ENCODE results near the gene ARHGAP45. TPM values are rescaled to one million over a fixed set of nuclear protein-coding genes. Genes with fewer than 3 reads are reported as not detected.

ARHGAP45 gene
- polyA plus RNA-seq, 3 donors, result 8.5 to 15.7 (median 15.4) TPM

- no peak for DNase-seq (ENCODE audit: extremely low read depth in 1 of 11, low read depth in 9 of 11, low spot score in 4 of 11)
Measured at GRCh38 chr19:1134431-1134830, 67.5 kb downstream of the ARHGAP45 start.

- no peak for DNase-seq (ENCODE audit: extremely low read depth in 1 of 11, low read depth in 9 of 11, low spot score in 4 of 11)
Measured at GRCh38 chr19:1135454-1135853, 68.5 kb downstream of the ARHGAP45 start.

- DNase-seq (ENCODE audit: extremely low read depth in 1 of 11, low read depth in 9 of 11, low spot score in 4 of 11), result no peak
Measured at GRCh38 chr19:1136201-1136600, 69.2 kb downstream of the ARHGAP45 start.

Other genes with a start within 250 kb of the ARHGAP45 start
- 10 to 100 TPM in 2 of 3 donors, 1 to 10 TPM in 1; 8.2 to 19.3 (median 15.8) TPM for gene PLPPR3, start 245.2 kb upstream of the ARHGAP45 start, polyA plus RNA-seq (ENCODE audit: insufficient read length in 3 of 3)
- gene AZU1, start 239.3 kb upstream of the ARHGAP45 start, polyA plus RNA-seq (ENCODE audit: insufficient read length in 3 of 3), result 1 to 10 TPM; 1.4 to 1.9 (median 1.9) TPM
- gene PRTN3, start 226.2 kb upstream of the ARHGAP45 start, polyA plus RNA-seq (ENCODE audit: insufficient read length in 3 of 3), result 1 to 10 TPM in 2 of 3 donors, under 1 TPM in 1; 0.81 to 2.4 (median 1.6) TPM
- under 1 TPM; 0.33 to 0.98 (median 0.34) TPM for gene ELANE, start 214.9 kb upstream of the ARHGAP45 start, polyA plus RNA-seq (ENCODE audit: insufficient read length in 3 of 3)
- 1 to 10 TPM; 1.9 to 4.9 (median 3.9) TPM for gene CFD, start 207.5 kb upstream of the ARHGAP45 start, polyA plus RNA-seq (ENCODE audit: insufficient read length in 3 of 3)
- gene MED16, start 174.0 kb upstream of the ARHGAP45 start, polyA plus RNA-seq (ENCODE audit: insufficient read length in 3 of 3), result 10 to 100 TPM; 40.3 to 68.6 (median 58.3) TPM
- not detected for gene RNU6-9, start 173.7 kb upstream of the ARHGAP45 start, polyA plus RNA-seq (ENCODE audit: insufficient read length in 3 of 3)
- gene R3HDM4, start 153.9 kb upstream of the ARHGAP45 start, polyA plus RNA-seq (ENCODE audit: insufficient read length in 3 of 3), result 10 to 100 TPM; 33.7 to 55.0 (median 49.0) TPM
- 1 to 10 TPM in 2 of 3 donors, under 1 TPM in 1; 0.34 to 1.2 (median 1.1) TPM for gene KISS1R, start 149.8 kb upstream of the ARHGAP45 start, polyA plus RNA-seq (ENCODE audit: insufficient read length in 3 of 3)
- gene ARID3A, start 141.1 kb upstream of the ARHGAP45 start, polyA plus RNA-seq (ENCODE audit: insufficient read length in 3 of 3), result 10 to 100 TPM; 19.9 to 37.0 (median 28.3) TPM
- gene WDR18, start 82.8 kb upstream of the ARHGAP45 start, polyA plus RNA-seq (ENCODE audit: insufficient read length in 3 of 3), result 10 to 100 TPM; 30.6 to 72.6 (median 54.1) TPM
- gene GRIN3B, start 66.7 kb upstream of the ARHGAP45 start, polyA plus RNA-seq (ENCODE audit: insufficient read length in 3 of 3), result 1 to 10 TPM in 2 of 3 donors, under 1 TPM in 1; 0.37 to 2.0 (median 1.2) TPM
- gene TMEM259, start 46.0 kb upstream of the ARHGAP45 start, polyA plus RNA-seq (ENCODE audit: insufficient read length in 3 of 3), result 100 to 1,000 TPM in 2 of 3 donors, 10 to 100 TPM in 1; 92.3 to 145 (median 126) TPM
- not detected for gene RNU6-2, start 45.6 kb upstream of the ARHGAP45 start, polyA plus RNA-seq (ENCODE audit: insufficient read length in 3 of 3)
- 100 to 1,000 TPM; 163 to 196 (median 180) TPM for gene CNN2, start 40.6 kb upstream of the ARHGAP45 start, polyA plus RNA-seq (ENCODE audit: insufficient read length in 3 of 3)
- gene ABCA7, start 27.1 kb upstream of the ARHGAP45 start, polyA plus RNA-seq (ENCODE audit: insufficient read length in 3 of 3), result 10 to 100 TPM in 1 of 3 donors, 1 to 10 TPM in 2; 7.2 to 10.1 (median 8.2) TPM
- gene POLR2E, start 28.2 kb downstream of the ARHGAP45 start, polyA plus RNA-seq (ENCODE audit: insufficient read length in 3 of 3), result 100 to 1,000 TPM; 120 to 167 (median 144) TPM
- gene GPX4, start 36.8 kb downstream of the ARHGAP45 start, polyA plus RNA-seq (ENCODE audit: insufficient read length in 3 of 3), result 100 to 1,000 TPM; 237 to 269 (median 243) TPM
- gene SBNO2, start 107.1 kb downstream of the ARHGAP45 start, polyA plus RNA-seq (ENCODE audit: insufficient read length in 3 of 3), result 10 to 100 TPM; 14.9 to 23.6 (median 18.3) TPM
- gene STK11, start 138.6 kb downstream of the ARHGAP45 start, polyA plus RNA-seq (ENCODE audit: insufficient read length in 3 of 3), result 10 to 100 TPM; 56.8 to 62.2 (median 59.0) TPM
- gene CBARP, start 170.8 kb downstream of the ARHGAP45 start, polyA plus RNA-seq (ENCODE audit: insufficient read length in 3 of 3), result 1 to 10 TPM; 1.5 to 8.7 (median 2.0) TPM
- gene ATP5F1D, start 174.6 kb downstream of the ARHGAP45 start, polyA plus RNA-seq (ENCODE audit: insufficient read length in 3 of 3), result 100 to 1,000 TPM in 2 of 3 donors, 10 to 100 TPM in 1; 82.2 to 145 (median 129) TPM
- 10 to 100 TPM; 42.1 to 70.7 (median 67.6) TPM for gene MIDN, start 181.4 kb downstream of the ARHGAP45 start, polyA plus RNA-seq (ENCODE audit: insufficient read length in 3 of 3)
- 100 to 1,000 TPM; 803 to 982 (median 849) TPM for gene CIRBP, start 202.2 kb downstream of the ARHGAP45 start, polyA plus RNA-seq (ENCODE audit: insufficient read length in 3 of 3)
- 10 to 100 TPM; 14.8 to 25.6 (median 21.3) TPM for gene FAM174C, start 208.4 kb downstream of the ARHGAP45 start, polyA plus RNA-seq (ENCODE audit: insufficient read length in 3 of 3)
- 1 to 10 TPM; 1.5 to 3.8 (median 3.6) TPM for gene EFNA2, start 218.7 kb downstream of the ARHGAP45 start, polyA plus RNA-seq (ENCODE audit: insufficient read length in 3 of 3)